K562 (cell line): ENCODE measurements around the gene CCNT1. TPM values are rescaled to one million over a fixed set of nuclear protein-coding genes. Genes with fewer than 3 reads are reported as not detected.

Experiments
- ARID2 ChIP-seq: fragments of 450-650 bp; IDR thresholded peaks from 2 replicates; pipeline ENCODE4 v1.6.1; 2017; ENCODE audit warnings: antibody characterized with exemption, mild to moderate bottlenecking
- CREB3 ChIP-seq: fragments of 450-650 bp; conservative IDR thresholded peaks from 2 replicates; pipeline ENCODE4 v1.6.1; 2016; ENCODE audit warnings: missing genetic modification characterization, low read depth, mild to moderate bottlenecking, missing compliant biosample characterization, moderate library complexity
- CSDE1 ChIP-seq, 2 experiments: fragments of 450-650 bp; IDR thresholded peaks; 2 replicates each; pipeline ENCODE4 v1.6.1; 2016; ENCODE audit warnings: mild to moderate bottlenecking in 1 of 2
- FOXA1 ChIP-seq: fragments of 450-650 bp; IDR thresholded peaks from 2 replicates; pipeline ENCODE4 v1.6.1; 2016; ENCODE audit warnings: mild to moderate bottlenecking, borderline replicate concordance
- LARP7 ChIP-seq: fragments of 450-650 bp; IDR thresholded peaks from 2 replicates; pipeline ENCODE4 v1.6.1; 2016
- LCOR ChIP-seq: sonication (generic); formaldehyde crosslinking; IDR thresholded peaks from 2 replicates; pipeline ENCODE4 v1.8.0; 2022; ENCODE audit warnings: mild to moderate bottlenecking, missing genetic modification reagents
- NFE2L1 ChIP-seq: fragments of 450-650 bp; IDR thresholded peaks from 2 replicates; pipeline ENCODE4 v1.6.1; 2016; ENCODE audit warnings: missing genetic modification characterization, low read depth, mild to moderate bottlenecking, missing compliant biosample characterization, moderate library complexity, borderline replicate concordance
- NFIC ChIP-seq: fragments of 450-650 bp; IDR thresholded peaks from 2 replicates; pipeline ENCODE4 v1.6.1; 2017; ENCODE audit warnings: mild to moderate bottlenecking, inconsistent platforms
- NR4A1 ChIP-seq, 2 experiments: fragments of 250-450 bp in 1 of 2; fragments of 450-650 bp in 1 of 2; sonication (Bioruptor Pico) in 1 of 2; IDR thresholded peaks; 2 replicates each; pipeline versions ENCODE4 v1.4.0 to v1.6.1; 2016 to 2020; ENCODE audit warnings: mild to moderate bottlenecking in 2 of 2, missing compliant biosample characterization in 1 of 2, missing genetic modification characterization in 1 of 2, moderate library complexity in 1 of 2
- POU5F1 ChIP-seq: fragments of 150-350 bp; IDR thresholded peaks from 2 replicates; pipeline ENCODE4 v1.6.1; 2014; ENCODE audit warnings: borderline replicate concordance, low read length, low read depth, mild to moderate bottlenecking; ENCODE audit not compliant: partially characterized antibody
- RBM15 ChIP-seq: fragments of 200-400 bp; formaldehyde crosslinking; IDR thresholded peaks from 2 replicates; pipeline ENCODE4 v1.6.1; 2018; ENCODE audit warnings: mild to moderate bottlenecking, low read length, moderate library complexity; ENCODE audit not compliant: insufficient read depth
- WHSC1 ChIP-seq: IDR thresholded peaks from one replicate; pipeline ENCODE4 v1.6.1; 2012; ENCODE audit warnings: low read length, control low read depth, inconsistent platforms
- ZC3H11A ChIP-seq: IDR thresholded peaks from 2 replicates; pipeline ENCODE4 v1.6.1; 2012; ENCODE audit warnings: low read depth, low read length, improper control_type of control experiment
- polyA plus RNA-seq, 8 experiments: library from polyadenylated mRNA; depleted of rRNA in 4 of 8; stranded (reverse) in 5 of 8; unstranded in 3 of 8; fragments of >200 nt; fragmentation: Nextera tagmentation in 2 of 8; fragmentation: Illumina TruSeq in 1 of 8; extraction: Ambion mirVana in 2 of 8; extraction: Trizol in 1 of 8; gene quantifications; 2 replicates each; pipeline versions ENCODE4 v1.2.1 to v1.2.3, GENCODE V29; 2011 to 2014; ENCODE audit warnings: inconsistent platforms in 1 of 8, missing spikeins in 1 of 8
- total RNA-seq, 7 experiments: library from RNA; depleted of rRNA in 6 of 7; stranded (reverse); fragments of >200 nt in 6 of 7; fragmentation: Illumina TruSeq in 2 of 7; extraction: Trizol in 2 of 7; gene quantifications; 2 replicates each; pipeline versions ENCODE4 v1.2.1 to v1.2.3, GENCODE V29; 2011 to 2021; ENCODE audit warnings: low replicate concordance in 1 of 7
- TF ChIP-seq, protein P1 (sequence below): fragments of 200-800 bp; sonication (Bioruptor generic); IDR thresholded peaks from 2 replicates; pipeline ENCODE4 v1.6.1; 2016; ENCODE audit warnings: missing genetic modification characterization, missing compliant biosample characterization
- TF ChIP-seq, protein P2 (sequence below): sonication (generic); formaldehyde crosslinking; IDR thresholded peaks from 2 replicates; pipeline ENCODE4 v1.8.0; 2022; ENCODE audit warnings: mild to moderate bottlenecking, missing genetic modification reagents
- TF ChIP-seq, protein P3 (sequence below): fragments of 250-450 bp; sonication (Bioruptor Pico); IDR thresholded peaks from 2 replicates; pipeline ENCODE4 v1.8.0; 2022; ENCODE audit warnings: inconsistent platforms, mild to moderate bottlenecking, moderate library complexity, borderline replicate concordance
- TF ChIP-seq, protein P4 (sequence below): fragments of 450-650 bp; formaldehyde crosslinking; IDR thresholded peaks from 2 replicates; pipeline ENCODE4 v1.4.0; 2022; ENCODE audit warnings: missing genetic modification characterization

Gene CCNT1
- total and polyA plus RNA-seq, 9 of the 15 experiments (the other 6 are each of a cell fraction or from before 2014, with no cell fraction given), result 9.7 to 52.4 (median 33.4) TPM

GRCh38 chr12:48717252-48717695, 767 bp upstream of the CCNT1 start (continued):
- TF ChIP-seq, protein P1, sequence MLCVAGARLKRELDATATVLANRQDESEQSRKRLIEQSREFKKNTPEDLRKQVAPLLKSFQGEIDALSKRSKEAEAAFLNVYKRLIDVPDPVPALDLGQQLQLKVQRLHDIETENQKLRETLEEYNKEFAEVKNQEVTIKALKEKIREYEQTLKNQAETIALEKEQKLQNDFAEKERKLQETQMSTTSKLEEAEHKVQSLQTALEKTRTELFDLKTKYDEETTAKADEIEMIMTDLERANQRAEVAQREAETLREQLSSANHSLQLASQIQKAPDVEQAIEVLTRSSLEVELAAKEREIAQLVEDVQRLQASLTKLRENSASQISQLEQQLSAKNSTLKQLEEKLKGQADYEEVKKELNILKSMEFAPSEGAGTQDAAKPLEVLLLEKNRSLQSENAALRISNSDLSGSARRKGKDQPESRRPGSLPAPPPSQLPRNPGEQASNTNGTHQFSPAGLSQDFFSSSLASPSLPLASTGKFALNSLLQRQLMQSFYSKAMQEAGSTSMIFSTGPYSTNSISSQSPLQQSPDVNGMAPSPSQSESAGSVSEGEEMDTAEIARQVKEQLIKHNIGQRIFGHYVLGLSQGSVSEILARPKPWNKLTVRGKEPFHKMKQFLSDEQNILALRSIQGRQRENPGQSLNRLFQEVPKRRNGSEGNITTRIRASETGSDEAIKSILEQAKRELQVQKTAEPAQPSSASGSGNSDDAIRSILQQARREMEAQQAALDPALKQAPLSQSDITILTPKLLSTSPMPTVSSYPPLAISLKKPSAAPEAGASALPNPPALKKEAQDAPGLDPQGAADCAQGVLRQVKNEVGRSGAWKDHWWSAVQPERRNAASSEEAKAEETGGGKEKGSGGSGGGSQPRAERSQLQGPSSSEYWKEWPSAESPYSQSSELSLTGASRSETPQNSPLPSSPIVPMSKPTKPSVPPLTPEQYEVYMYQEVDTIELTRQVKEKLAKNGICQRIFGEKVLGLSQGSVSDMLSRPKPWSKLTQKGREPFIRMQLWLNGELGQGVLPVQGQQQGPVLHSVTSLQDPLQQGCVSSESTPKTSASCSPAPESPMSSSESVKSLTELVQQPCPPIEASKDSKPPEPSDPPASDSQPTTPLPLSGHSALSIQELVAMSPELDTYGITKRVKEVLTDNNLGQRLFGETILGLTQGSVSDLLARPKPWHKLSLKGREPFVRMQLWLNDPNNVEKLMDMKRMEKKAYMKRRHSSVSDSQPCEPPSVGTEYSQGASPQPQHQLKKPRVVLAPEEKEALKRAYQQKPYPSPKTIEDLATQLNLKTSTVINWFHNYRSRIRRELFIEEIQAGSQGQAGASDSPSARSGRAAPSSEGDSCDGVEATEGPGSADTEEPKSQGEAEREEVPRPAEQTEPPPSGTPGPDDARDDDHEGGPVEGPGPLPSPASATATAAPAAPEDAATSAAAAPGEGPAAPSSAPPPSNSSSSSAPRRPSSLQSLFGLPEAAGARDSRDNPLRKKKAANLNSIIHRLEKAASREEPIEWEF, result no peak
- TF ChIP-seq LARP7 (peak; percentile 91), LCOR (CRISPR knock-in tag) (no peak), RBM15 (no peak), CSDE1 (IDR thresholded peaks at IDR 0.05) (0 out of 4 replicates have a peak, but pooled peaks of 1 of the 2 experiments have one; percentile 24), POU5F1 (no peak), ARID2 (0 out of 2 replicates have a peak, but pooled peaks have one; percentile 44), FOXA1 (no peak), NFE2L1 (tag) (no peak), NFIC (0 out of 2 replicates have a peak, but pooled peaks have one; percentile 2), NR4A1 (CRISPR knock-in tag; IDR thresholded peaks at IDR 0.05) (no peak), NR4A1 (tag; IDR thresholded peaks at IDR 0.05) (0 out of 2 replicates have a peak, but pooled peaks have one; percentile 61), ZC3H11A (no peak), CREB3 (no peak), WHSC1 (no peak)
- TF ChIP-seq, protein P2, sequence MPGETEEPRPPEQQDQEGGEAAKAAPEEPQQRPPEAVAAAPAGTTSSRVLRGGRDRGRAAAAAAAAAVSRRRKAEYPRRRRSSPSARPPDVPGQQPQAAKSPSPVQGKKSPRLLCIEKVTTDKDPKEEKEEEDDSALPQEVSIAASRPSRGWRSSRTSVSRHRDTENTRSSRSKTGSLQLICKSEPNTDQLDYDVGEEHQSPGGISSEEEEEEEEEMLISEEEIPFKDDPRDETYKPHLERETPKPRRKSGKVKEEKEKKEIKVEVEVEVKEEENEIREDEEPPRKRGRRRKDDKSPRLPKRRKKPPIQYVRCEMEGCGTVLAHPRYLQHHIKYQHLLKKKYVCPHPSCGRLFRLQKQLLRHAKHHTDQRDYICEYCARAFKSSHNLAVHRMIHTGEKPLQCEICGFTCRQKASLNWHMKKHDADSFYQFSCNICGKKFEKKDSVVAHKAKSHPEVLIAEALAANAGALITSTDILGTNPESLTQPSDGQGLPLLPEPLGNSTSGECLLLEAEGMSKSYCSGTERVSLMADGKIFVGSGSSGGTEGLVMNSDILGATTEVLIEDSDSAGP, result no peak
- TF ChIP-seq, protein P3, sequence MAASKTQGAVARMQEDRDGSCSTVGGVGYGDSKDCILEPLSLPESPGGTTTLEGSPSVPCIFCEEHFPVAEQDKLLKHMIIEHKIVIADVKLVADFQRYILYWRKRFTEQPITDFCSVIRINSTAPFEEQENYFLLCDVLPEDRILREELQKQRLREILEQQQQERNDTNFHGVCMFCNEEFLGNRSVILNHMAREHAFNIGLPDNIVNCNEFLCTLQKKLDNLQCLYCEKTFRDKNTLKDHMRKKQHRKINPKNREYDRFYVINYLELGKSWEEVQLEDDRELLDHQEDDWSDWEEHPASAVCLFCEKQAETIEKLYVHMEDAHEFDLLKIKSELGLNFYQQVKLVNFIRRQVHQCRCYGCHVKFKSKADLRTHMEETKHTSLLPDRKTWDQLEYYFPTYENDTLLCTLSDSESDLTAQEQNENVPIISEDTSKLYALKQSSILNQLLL, result no peak
- TF ChIP-seq, protein P4, sequence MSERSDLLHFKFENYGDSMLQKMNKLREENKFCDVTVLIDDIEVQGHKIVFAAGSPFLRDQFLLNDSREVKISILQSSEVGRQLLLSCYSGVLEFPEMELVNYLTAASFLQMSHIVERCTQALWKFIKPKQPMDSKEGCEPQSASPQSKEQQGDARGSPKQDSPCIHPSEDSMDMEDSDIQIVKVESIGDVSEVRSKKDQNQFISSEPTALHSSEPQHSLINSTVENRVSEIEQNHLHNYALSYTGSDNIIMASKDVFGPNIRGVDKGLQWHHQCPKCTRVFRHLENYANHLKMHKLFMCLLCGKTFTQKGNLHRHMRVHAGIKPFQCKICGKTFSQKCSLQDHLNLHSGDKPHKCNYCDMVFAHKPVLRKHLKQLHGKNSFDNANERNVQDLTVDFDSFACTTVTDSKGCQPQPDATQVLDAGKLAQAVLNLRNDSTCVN (CRISPR knock-in tag), result 0 out of 2 replicates have a peak, but pooled peaks have one; percentile 68
